Inferior parietal cortex (tissue), 1 donor: ENCODE results near the gene SNX30.
"Not testable (repeated sequence)": the region's sequence is repeated elsewhere in the genome, so short reads cannot be mapped to it uniquely, and the experiment has no call there.

Experiments used
- DNase-seq: peaks from one replicate; pipeline ENCODE4 v3.0.0-alpha.2; 2016; ENCODE audit errors: extremely low spot score

Gene SNX30

GRCh38 chr9:112750016-112750763 lies at the start of gene SNX30:
Gene SNX30 (plus strand): TSS chr9:112750760. CDS start chr9:112751002, 242 bp downstream.
- DNase-seq = peak; percentile 78

GRCh38 chr9:112703304-112703703 lies 47.3 kb upstream of the SNX30 start:
- no peak for DNase-seq

DNA sequence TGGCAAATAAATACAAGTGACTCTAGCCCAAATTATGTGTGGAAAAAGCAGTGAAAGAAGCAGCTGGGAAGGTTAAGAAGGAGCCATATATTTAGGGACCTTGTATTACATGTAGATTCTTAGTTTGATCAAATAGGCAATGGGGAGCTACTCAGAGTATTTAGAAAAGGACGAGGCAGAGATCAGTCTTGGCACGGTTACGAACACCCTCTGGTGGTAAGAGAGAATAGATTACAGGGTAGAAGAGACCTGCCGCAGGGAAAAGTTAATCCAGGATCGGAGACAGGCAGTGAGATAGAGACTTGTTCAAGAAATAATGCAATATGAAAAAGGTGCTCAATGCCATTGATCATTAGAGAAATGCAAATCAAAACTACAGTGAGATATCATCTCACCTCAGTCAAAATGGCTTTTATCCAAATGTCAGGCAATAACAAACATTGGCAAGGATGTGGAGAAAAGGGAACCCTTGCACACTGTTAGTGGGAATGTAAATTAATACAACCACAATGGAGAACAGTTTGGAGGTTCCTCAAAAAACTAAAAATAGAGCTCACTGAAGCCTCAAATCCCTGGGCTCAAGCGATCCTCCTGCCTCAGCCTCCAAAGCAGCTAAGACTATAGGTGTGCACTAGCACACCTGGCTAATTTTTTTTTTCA lies 44.7 kb upstream of the SNX30 start:
- DNase-seq = peak; percentile 72

- peak; percentile 75 for DNase-seq
Measured at GRCh38 chr9:112711050-112711689, 39.4 kb upstream of the SNX30 start.

DNA sequence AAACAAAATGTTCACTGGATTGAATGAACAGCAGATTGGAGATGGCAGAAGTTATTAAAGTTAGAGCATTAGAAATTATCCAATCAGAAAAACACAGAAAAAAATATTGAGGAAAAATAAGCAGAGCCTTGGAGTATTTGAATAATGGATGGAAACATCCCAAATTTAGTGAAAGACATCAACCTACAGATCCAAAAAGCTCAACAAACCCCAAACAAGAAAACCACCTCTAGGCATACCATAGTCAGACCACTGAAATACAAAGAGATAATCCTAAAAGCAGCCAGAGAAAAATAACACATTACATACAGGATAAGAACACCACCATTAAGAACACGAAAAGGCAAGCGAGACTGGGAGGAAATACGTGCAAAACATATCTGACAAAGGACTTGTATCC lies 37.9 kb upstream of the SNX30 start:
- no peak for DNase-seq

DNA sequence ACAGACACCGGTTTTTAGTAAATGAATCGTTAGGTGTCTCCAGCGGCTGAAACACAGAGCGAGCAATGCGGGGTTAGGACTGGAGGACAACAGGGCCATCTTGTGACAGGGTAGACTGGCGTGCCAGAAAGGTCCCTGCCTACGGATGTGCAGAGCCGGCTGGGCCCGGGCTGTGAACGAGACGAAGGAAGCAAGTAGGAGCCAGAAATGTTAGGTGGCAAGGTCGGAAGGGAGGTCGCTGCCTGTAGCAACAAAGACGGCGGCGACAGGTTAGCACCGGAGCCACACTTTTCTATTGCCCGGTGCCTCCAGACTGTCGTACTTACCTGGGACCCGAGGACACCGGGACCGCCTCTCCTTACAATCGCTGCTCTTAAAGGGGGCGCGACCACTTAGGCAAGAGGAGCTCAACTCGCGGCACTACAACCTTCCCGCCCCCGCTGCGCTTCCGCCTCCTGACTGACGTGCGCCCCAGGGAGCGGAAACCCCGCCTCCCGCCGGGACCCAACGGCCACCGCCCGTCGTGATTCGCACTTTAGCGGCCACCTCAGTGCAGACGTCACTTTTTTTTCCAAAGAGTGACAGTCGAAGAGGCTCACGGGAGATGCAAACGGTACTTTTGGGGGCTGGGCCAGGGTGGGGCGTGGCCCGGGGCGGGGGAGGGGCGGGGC lies 32.8 kb upstream of the SNX30 start, which contains the start of gene INIP:
Gene INIP, minus strand, starts transcription at position 457 of the 671 bp plus-strand sequence. CDS start 1,632 bp downstream, outside the sequence.
- DNase-seq = peak; percentile 95

DNA sequence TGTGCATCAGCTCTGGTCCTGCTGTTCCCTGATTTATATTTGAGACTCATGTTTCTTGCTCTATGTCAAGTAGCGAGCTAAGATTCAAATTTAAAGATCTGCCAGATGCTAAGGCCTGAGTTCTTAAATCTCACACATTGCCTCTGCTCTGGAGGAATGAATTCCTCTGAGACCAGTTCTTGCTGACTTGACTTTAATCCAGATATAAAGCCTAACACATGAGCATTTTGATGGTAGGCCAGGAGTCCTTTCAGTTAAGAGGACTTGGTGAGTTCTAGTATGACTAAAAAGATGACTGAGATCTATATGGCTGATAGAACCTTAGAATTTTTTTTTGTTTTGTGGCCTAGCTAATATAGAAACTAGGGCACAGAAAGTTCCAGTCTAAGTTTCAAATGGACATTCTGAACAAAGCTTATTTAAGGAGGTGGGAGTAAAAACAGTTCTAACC lies 31.3 kb upstream of the SNX30 start:
- DNase-seq = no peak

- no peak for DNase-seq
Measured at GRCh38 chr9:112719696-112720095, 30.9 kb upstream of the SNX30 start.

- DNase-seq = no peak
Measured at GRCh38 chr9:112720113-112720780, 30.3 kb upstream of the SNX30 start.

GRCh38 chr9:112722749-112723148 lies 27.8 kb upstream of the SNX30 start:
- not testable (repeated sequence) for DNase-seq

DNA sequence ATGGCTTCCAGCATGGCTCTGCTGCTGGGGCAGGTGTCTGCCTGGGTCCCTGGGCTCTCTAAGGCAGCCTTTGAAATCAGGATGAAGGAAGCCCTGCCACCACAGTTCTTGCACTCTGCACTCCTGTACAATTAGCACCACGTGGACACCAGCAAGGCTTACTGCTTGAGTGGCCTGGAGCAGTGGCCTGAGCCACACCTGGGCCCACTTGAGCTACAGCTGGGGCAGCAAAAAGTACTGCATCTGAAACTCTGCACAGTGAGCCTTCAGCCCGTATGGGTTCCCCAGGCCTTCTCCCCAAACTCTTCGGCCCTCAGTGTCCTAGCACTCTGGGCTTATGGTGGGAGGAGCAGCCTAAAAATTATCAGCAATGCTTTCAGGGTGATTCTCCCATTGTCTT lies 24.6 kb upstream of the SNX30 start:
- DNase-seq = no peak

GRCh38 chr9:112726428-112726827 lies 24.1 kb upstream of the SNX30 start:
- no peak for DNase-seq

- DNase-seq = no peak
Measured at GRCh38 chr9:112728401-112728800, 22.2 kb upstream of the SNX30 start.

- DNase-seq = no peak
Measured at GRCh38 chr9:112731971-112732370, 18.6 kb upstream of the SNX30 start.

GRCh38 chr9:112734892-112735291 lies 15.7 kb upstream of the SNX30 start:
- DNase-seq = no peak

DNA sequence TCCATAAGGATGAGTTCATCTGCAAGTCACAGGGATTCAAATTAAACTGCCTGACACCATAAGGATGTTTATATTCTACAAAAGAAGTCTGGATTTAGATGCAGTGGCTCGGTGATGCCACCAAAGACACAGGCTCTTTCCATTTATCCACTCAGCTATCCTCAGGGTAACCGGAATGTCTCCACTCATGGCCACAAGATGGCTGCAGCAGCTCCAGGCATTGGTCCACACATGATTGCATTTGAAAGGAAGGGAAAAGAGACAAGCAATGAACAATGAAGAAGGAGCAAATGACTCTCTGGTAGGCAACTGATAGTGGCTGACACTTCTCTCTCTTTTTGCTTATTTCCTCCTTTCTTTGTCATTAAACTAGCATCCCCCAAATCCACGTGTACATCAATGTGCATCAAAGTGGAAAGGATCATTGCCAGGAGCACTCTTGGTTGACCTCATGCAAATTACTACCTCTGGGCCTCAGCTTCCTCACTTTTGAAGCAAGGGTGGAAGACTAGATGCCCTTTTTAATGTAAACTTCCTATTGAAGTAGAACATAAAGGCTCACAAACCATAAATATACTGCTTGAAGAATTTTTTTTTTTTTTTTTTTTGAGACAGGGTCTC lies 7.2 kb upstream of the SNX30 start:
- DNase-seq = no peak

DNA sequence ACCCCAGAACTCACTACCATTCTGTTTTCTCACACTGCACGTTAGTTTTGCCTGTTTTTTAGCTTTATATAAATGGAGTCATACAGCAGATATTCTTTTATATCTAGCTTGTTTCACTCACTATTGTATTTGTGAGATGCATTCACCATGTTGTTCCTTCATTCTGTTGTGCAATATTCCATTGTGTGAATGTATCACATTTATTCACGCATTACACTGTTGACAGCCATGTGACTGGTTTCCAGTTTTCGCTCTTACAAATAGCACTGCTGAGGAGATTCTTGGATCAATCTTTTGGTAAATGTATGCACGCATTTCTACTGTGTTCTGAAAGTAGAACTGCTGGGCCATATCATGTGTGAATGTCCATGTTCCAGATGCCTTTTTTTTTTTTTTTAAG lies 6.4 kb upstream of the SNX30 start:
- no peak for DNase-seq

GRCh38 chr9:112747094-112747493 lies 3.5 kb upstream of the SNX30 start:
- DNase-seq = peak; percentile 82

GRCh38 chr9:112750764-112751055 lies 150 bp downstream of the SNX30 start:
- no peak for DNase-seq

DNA sequence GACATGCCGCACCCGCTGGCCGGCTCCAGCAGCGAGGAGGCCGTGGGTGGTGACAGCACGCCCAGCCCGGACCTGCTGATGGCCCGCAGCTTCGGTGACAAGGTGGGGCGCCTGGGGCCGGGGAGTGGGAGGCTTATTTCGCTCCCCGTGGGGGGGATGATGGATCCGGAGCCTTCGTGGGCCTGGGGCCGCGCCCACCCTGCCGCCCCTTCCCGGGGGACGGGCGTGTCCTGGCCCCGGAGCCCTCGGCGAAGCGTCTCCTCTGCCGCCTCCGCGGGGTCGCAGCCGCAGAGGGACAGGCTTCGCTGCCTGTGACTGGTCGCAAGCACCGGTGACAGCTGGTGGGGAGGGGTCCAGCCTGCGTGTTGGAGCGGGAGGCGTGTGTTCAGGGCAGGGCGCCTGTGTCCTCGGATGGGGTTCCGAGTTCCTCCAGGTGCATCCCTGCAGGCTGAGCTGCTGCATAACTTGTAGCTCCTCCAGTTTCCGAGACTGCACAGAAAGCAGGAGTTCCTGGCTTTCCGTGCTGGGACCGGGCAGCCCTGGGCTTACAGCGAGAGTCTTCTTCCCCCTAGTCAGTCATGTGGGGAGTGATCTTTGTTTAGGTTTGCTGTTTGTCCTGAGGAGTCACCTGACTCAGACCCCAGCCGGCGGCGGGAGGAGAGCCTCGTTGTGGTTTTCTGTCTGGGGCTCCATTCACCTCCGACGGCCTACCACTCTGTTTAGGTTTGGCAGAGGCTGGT lies 666 bp downstream of the SNX30 start:
- DNase-seq = no peak
